Left renal cortex interstitium (tissue), 4 donors: ENCODE data around the gene COQ10A. TPM values are rescaled to one million over a fixed set of nuclear protein-coding genes. Genes with fewer than 3 reads are reported as not detected.

Experiments
- DNase-seq, 4 donors: peaks; one replicate each; pipeline ENCODE4 v3.0.0-alpha.2; 2013; ENCODE audit warnings: low read depth in 4 of 4, low spot score in 2 of 4, missing footprints in 1 of 4
- polyA plus RNA-seq, 4 donors: library from polyadenylated mRNA; unstranded; fragments of 120-200 nt; gene quantifications; one replicate each; pipeline ENCODE4 v1.2.1, GENCODE V29; 2013; ENCODE audit not compliant: insufficient read length in 4 of 4

COQ10A gene
- polyA plus RNA-seq, 4 donors: 13.3 to 20.7 (median 19.0) TPM

- no peak for DNase-seq
Observed at GRCh38 chr12:56304872-56305590, 38.3 kb downstream of the COQ10A start.

- no peak for DNase-seq
Observed at GRCh38 chr12:56307221-56307965, 40.7 kb downstream of the COQ10A start.

- no peak for DNase-seq
Observed at GRCh38 chr12:56308714-56309113, 42.0 kb downstream of the COQ10A start.

- DNase-seq: no peak
Observed at GRCh38 chr12:56311003-56311402, 44.3 kb downstream of the COQ10A start.

GRCh38 chr12:56315249-56315621 is 48.5 kb downstream of the COQ10A start:
- DNase-seq: no peak

GRCh38 chr12:56315622-56316473 is 49.1 kb downstream of the COQ10A start, which contains the start of gene CNPY2:
CNPY2 (minus strand) TSS chr12:56315988; CDS start chr12:56315217, 771 bp downstream.
- peak; percentile 90 to 96 (median 94) for DNase-seq

GRCh38 chr12:56317675-56318074 is 50.9 kb downstream of the COQ10A start:
- no peak for DNase-seq

Other genes with a start within 250 kb of the COQ10A start
- 10 to 100 TPM; 13.9 to 26.8 (median 19.6) TPM for gene IKZF4, start 245.9 kb upstream of the COQ10A start, polyA plus RNA-seq
- 100 to 1,000 TPM; 119 to 541 (median 268) TPM for gene RPS26, start 225.0 kb upstream of the COQ10A start, polyA plus RNA-seq
- gene ERBB3, start 186.8 kb upstream of the COQ10A start, polyA plus RNA-seq: 100 to 1,000 TPM in 1 of 4 donors, 10 to 100 TPM in 3; 57.6 to 108 (median 87.7) TPM
- 100 to 1,000 TPM; 148 to 165 (median 156) TPM for gene PA2G4, start 162.4 kb upstream of the COQ10A start, polyA plus RNA-seq
- 1,000 to 10,000 TPM; 4,437 to 5,971 (median 5,319) TPM for gene RPL41, start 150.3 kb upstream of the COQ10A start, polyA plus RNA-seq
- gene ZC3H10, start 148.7 kb upstream of the COQ10A start, polyA plus RNA-seq: 1 to 10 TPM; 5.8 to 8.4 (median 6.2) TPM
- gene ESYT1, start 138.7 kb upstream of the COQ10A start, polyA plus RNA-seq: 10 to 100 TPM; 74.7 to 87.1 (median 75.3) TPM
- gene MYL6B, start 114.4 kb upstream of the COQ10A start, polyA plus RNA-seq: 100 to 1,000 TPM; 158 to 212 (median 171) TPM
- gene MYL6, start 108.6 kb upstream of the COQ10A start, polyA plus RNA-seq: 1,000 to 10,000 TPM; 1,610 to 2,370 (median 1,767) TPM
- 100 to 1,000 TPM in 3 of 4 donors, 10 to 100 TPM in 1; 97.5 to 151 (median 128) TPM for gene SMARCC2, start 77.5 kb upstream of the COQ10A start, polyA plus RNA-seq
- gene RNF41, start 45.0 kb upstream of the COQ10A start, polyA plus RNA-seq: 10 to 100 TPM; 44.0 to 46.6 (median 45.4) TPM
- 10 to 100 TPM; 28.6 to 32.9 (median 30.8) TPM for gene NABP2, start 42.6 kb upstream of the COQ10A start, polyA plus RNA-seq
- gene SLC39A5, start 36.9 kb upstream of the COQ10A start, polyA plus RNA-seq: 10 to 100 TPM; 46.5 to 69.1 (median 59.7) TPM
- gene ANKRD52, start 8.6 kb upstream of the COQ10A start, polyA plus RNA-seq: 10 to 100 TPM; 24.0 to 45.9 (median 31.5) TPM
- gene CS, start 33.4 kb downstream of the COQ10A start, polyA plus RNA-seq: 100 to 1,000 TPM; 169 to 213 (median 200) TPM
- 100 to 1,000 TPM; 143 to 174 (median 159) TPM for gene CNPY2, start 49.0 kb downstream of the COQ10A start, polyA plus RNA-seq
- gene PAN2, start 67.1 kb downstream of the COQ10A start, polyA plus RNA-seq: 100 to 1,000 TPM in 2 of 4 donors, 10 to 100 TPM in 2; 51.8 to 138 (median 92.9) TPM
- gene IL23A, start 71.9 kb downstream of the COQ10A start, polyA plus RNA-seq: 1 to 10 TPM in 1 of 4 donors, under 1 TPM in 3; 0.59 to 1.2 (median 0.75) TPM
- 100 to 1,000 TPM in 2 of 4 donors, 10 to 100 TPM in 2; 71.1 to 156 (median 114) TPM for gene STAT2, start 93.2 kb downstream of the COQ10A start, polyA plus RNA-seq
- under 1 TPM; 0.09 to 0.14 (median 0.12) TPM for gene APOF, start 95.9 kb downstream of the COQ10A start, polyA plus RNA-seq
- gene TIMELESS, start 182.5 kb downstream of the COQ10A start, polyA plus RNA-seq: 10 to 100 TPM; 30.4 to 45.3 (median 40.8) TPM
- under 1 TPM in 3 of 4 donors, not detected in 1; 0.11 to 0.38 (median 0.21) TPM for gene MIP, start 187.7 kb downstream of the COQ10A start, polyA plus RNA-seq
- gene SPRYD4, start 201.6 kb downstream of the COQ10A start, polyA plus RNA-seq: 1 to 10 TPM; 3.4 to 7.4 (median 5.1) TPM
- 1 to 10 TPM; 1.2 to 3.0 (median 2.1) TPM for gene GLS2, start 221.2 kb downstream of the COQ10A start, polyA plus RNA-seq